Measurements from ENCODE around the gene RTN4RL1.

The RTN4RL1 gene

GRCh38 chr17:2068031-2068518 lies 42.9 kb upstream of the RTN4RL1 start:
- TF ChIP-seq CTCF (IDR thresholded peaks at IDR 0.05; ENCODE audit: low read depth, low read length, missing control alignments) = peak; percentile 8
- DNase-seq (ENCODE audit: extremely low read depth, low read depth) = no peak
- H3K4me3 ChIP-seq (replicated peaks; ENCODE audit: low read depth, low read length) = no peak overlapping the region

GRCh38 chr17:2067608-2068024 lies 42.5 kb upstream of the RTN4RL1 start:
- DNase-seq (ENCODE audit: extremely low read depth, low read depth) = peak; percentile 89
- H3K4me3 ChIP-seq (replicated peaks; ENCODE audit: low read depth, low read length) = no peak overlapping the region
- TF ChIP-seq CTCF (IDR thresholded peaks at IDR 0.05; ENCODE audit: low read depth, low read length, missing control alignments) = no peak

GRCh38 chr17:2067048-2067561 lies 42.0 kb upstream of the RTN4RL1 start:
- no peak overlapping the region for H3K4me3 ChIP-seq (replicated peaks; ENCODE audit: low read depth, low read length)
- no peak for TF ChIP-seq CTCF (IDR thresholded peaks at IDR 0.05; ENCODE audit: low read depth, low read length, missing control alignments)

GRCh38 chr17:2065949-2066400 lies 40.8 kb upstream of the RTN4RL1 start:
- no peak for TF ChIP-seq CTCF (IDR thresholded peaks at IDR 0.05; ENCODE audit: low read depth, low read length, missing control alignments)
- no peak for DNase-seq (ENCODE audit: extremely low read depth, low read depth)
- no peak overlapping the region for H3K4me3 ChIP-seq (replicated peaks; ENCODE audit: low read depth, low read length)

More at GRCh38 chr17:2067048-2067561, 42.0 kb upstream of the RTN4RL1 start:
- DNase-seq (ENCODE audit: extremely low read depth, low read depth) = no peak

GRCh38 chr17:2064980-2065785 lies 40.0 kb upstream of the RTN4RL1 start:
- no peak overlapping the region for H3K4me3 ChIP-seq (replicated peaks; ENCODE audit: low read depth, low read length)
- TF ChIP-seq CTCF (IDR thresholded peaks at IDR 0.05; ENCODE audit: low read depth, low read length, missing control alignments) = peak; percentile 53
- no peak for DNase-seq (ENCODE audit: extremely low read depth, low read depth)

GRCh38 chr17:2064520-2064971 lies 39.4 kb upstream of the RTN4RL1 start:
- DNase-seq (ENCODE audit: extremely low read depth, low read depth) = no peak
- TF ChIP-seq CTCF (IDR thresholded peaks at IDR 0.05; ENCODE audit: low read depth, low read length, missing control alignments) = no peak

More at GRCh38 chr17:2064520-2064971, 39.4 kb upstream of the RTN4RL1 start:
- no peak overlapping the region for H3K4me3 ChIP-seq (replicated peaks; ENCODE audit: low read depth, low read length)
